Keratinocyte (primary cell): ENCODE measurements around the gene OSGEP.

Experiments used
- EZH2 ChIP-seq: IDR thresholded peaks from one replicate; pipeline ENCODE4 v1.6.1; 2012; ENCODE audit warnings: inconsistent platforms, mild to moderate bottlenecking, low read length, moderate library complexity
- TF ChIP-seq, protein P1 (sequence below), 3 experiments: IDR thresholded peaks in 1 of 3; conservative IDR thresholded peaks in 1 of 3; optimal IDR thresholded peaks in 1 of 3; 2 replicates in 2 of 3; 3 replicates in 1 of 3; pipeline versions ENCODE3 to v1.5.1; 2011; ENCODE audit warnings: low read length in 3 of 3, mild to moderate bottlenecking in 3 of 3, moderate library complexity in 2 of 3, control low read depth in 1 of 3, inconsistent platforms in 1 of 3; ENCODE audit not compliant: insufficient read depth in 2 of 3; ENCODE audit errors: extremely low read depth in 1 of 3

DNA sequence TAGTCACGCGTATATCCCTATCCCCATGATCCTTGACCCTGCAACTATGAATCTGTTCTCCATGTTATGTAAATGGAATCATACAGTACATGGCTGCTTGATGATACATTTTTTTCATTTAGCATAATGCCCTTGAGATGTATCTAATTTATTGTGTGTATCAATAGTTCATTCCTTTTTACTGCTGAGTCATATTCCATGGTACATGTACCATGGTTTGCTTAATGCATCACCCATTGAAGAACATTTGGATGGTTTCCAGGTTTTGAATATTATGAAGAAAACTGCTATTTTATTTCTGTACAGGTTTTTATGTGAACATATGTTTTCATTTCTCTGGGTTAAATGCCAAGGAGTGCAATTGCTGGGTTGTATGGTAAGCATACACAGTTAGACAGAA is 46.7 kb upstream of the OSGEP start:
- TF ChIP-seq, protein P1, sequence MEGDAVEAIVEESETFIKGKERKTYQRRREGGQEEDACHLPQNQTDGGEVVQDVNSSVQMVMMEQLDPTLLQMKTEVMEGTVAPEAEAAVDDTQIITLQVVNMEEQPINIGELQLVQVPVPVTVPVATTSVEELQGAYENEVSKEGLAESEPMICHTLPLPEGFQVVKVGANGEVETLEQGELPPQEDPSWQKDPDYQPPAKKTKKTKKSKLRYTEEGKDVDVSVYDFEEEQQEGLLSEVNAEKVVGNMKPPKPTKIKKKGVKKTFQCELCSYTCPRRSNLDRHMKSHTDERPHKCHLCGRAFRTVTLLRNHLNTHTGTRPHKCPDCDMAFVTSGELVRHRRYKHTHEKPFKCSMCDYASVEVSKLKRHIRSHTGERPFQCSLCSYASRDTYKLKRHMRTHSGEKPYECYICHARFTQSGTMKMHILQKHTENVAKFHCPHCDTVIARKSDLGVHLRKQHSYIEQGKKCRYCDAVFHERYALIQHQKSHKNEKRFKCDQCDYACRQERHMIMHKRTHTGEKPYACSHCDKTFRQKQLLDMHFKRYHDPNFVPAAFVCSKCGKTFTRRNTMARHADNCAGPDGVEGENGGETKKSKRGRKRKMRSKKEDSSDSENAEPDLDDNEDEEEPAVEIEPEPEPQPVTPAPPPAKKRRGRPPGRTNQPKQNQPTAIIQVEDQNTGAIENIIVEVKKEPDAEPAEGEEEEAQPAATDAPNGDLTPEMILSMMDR (optimal IDR thresholded peaks at IDR 0.05 in 1 of 3, IDR thresholded peaks at IDR 0.05 in 1 of 3, conservative IDR thresholded peaks at IDR 0.05 in 1 of 3; ENCODE audit: extremely low read depth in 1 of 3, insufficient read depth in 2 of 3, low read length in 3 of 3) = no peak
- no peak for TF ChIP-seq EZH2
